SU-DHL-6 (cell line): ENCODE measurements around the gene FKBP10.

Source experiments
- H2AFZ ChIP-seq: fragments of 200-600 bp; sonication (generic); 2 replicates; pipeline ENCODE4 v1.6.1; 2014; ENCODE audit warnings: low read depth, mild to moderate bottlenecking, moderate library complexity, mixed read lengths, antibody characterized with exemption, low read length; ENCODE audit not compliant: severe bottlenecking
- H3F3A ChIP-seq: fragments of 200-600 bp; shearing (Covaris generic); 2 replicates; pipeline ENCODE4 v1.6.0; 2016; ENCODE audit warnings: antibody characterized with exemption, mild to moderate bottlenecking; ENCODE audit not compliant: insufficient read depth
- H3K27ac ChIP-seq: fragments of 200-600 bp; sonication (generic); 2 replicates; pipeline ENCODE4 v1.5.1; 2016; ENCODE audit warnings: low read depth, mild to moderate bottlenecking, low read length, moderate library complexity, mixed read lengths
- H3K27me3 ChIP-seq: fragments of 200-600 bp; sonication (generic), shearing (Covaris generic); 2 replicates; pipeline ENCODE4 v1.6.0; 2014; ENCODE audit warnings: mild to moderate bottlenecking, low read length
- H3K36me3 ChIP-seq: fragments of 200-600 bp; sonication (generic); 2 replicates; pipeline ENCODE4 v1.6.1; 2014; ENCODE audit warnings: mild to moderate bottlenecking, low read length, mixed read lengths
- H3K4me2 ChIP-seq: fragments of 300-600, 200-600 bp; shearing (Covaris generic), sonication (generic); 2 replicates; pipeline ENCODE4 v1.6.0; 2014; ENCODE audit warnings: low read length, low read depth, mild to moderate bottlenecking; ENCODE audit not compliant: poor library complexity, severe bottlenecking
- H3K4me3 ChIP-seq: fragments of 200-600 bp; sonication (generic); 2 replicates; pipeline ENCODE4 v1.5.1; 2014; ENCODE audit warnings: antibody characterized with exemption, low read length, mild to moderate bottlenecking, mixed read lengths; ENCODE audit not compliant: insufficient read depth, poor library complexity, severe bottlenecking
- H3K79me2 ChIP-seq: fragments of 200-600 bp; sonication (generic); 2 replicates; pipeline ENCODE4 v1.6.1; 2014; ENCODE audit warnings: mild to moderate bottlenecking, low read length, moderate library complexity; ENCODE audit not compliant: insufficient read depth
- H3K9ac ChIP-seq: fragments of 200-600 bp; sonication (generic); 2 replicates; pipeline ENCODE4 v1.7.0; 2014; ENCODE audit warnings: mild to moderate bottlenecking, low read length
- H3K9me2 ChIP-seq: fragments of 200-600 bp; sonication (generic); replicated peaks from 2 replicates; pipeline ENCODE4 v1.6.1; 2014; ENCODE audit warnings: low read length; ENCODE audit not compliant: insufficient read depth
- H3K9me3 ChIP-seq: fragments of 200-600 bp; sonication (generic); 2 replicates; pipeline ENCODE4 v1.6.1; 2014; ENCODE audit warnings: low read length, mixed read lengths; ENCODE audit not compliant: insufficient read depth
- H4K20me1 ChIP-seq: fragments of 200-600 bp; sonication (generic); 2 replicates; pipeline ENCODE4 v1.6.1; 2014; ENCODE audit warnings: low read depth, mild to moderate bottlenecking, antibody characterized with exemption, low read length, moderate library complexity, mixed read lengths
- EZH2phosphoT487 ChIP-seq: fragments of 200-600 bp; sonication (generic), shearing (Covaris generic); conservative IDR thresholded peaks from 2 replicates; pipeline ENCODE4 v1.6.1; 2018; ENCODE audit warnings: mild to moderate bottlenecking, antibody characterized with exemption, low read length, moderate library complexity, mixed read lengths
- TF ChIP-seq, protein P1 (sequence below): fragments of 200-600 bp; sonication (generic); IDR thresholded peaks from one replicate; pipeline ENCODE4 v1.5.1; 2017; ENCODE audit warnings: antibody characterized with exemption, mild to moderate bottlenecking, low read length, moderate library complexity; ENCODE audit not compliant: insufficient read depth, poor library complexity, severe bottlenecking

The FKBP10 gene

GRCh38 chr17:41810659-41811548 is 1.9 kb upstream of the FKBP10 start:
- H3K36me3 ChIP-seq = no peaks in the 10 kb centered on the region
- no peak for TF ChIP-seq EZH2phosphoT487
- TF ChIP-seq, protein P1, sequence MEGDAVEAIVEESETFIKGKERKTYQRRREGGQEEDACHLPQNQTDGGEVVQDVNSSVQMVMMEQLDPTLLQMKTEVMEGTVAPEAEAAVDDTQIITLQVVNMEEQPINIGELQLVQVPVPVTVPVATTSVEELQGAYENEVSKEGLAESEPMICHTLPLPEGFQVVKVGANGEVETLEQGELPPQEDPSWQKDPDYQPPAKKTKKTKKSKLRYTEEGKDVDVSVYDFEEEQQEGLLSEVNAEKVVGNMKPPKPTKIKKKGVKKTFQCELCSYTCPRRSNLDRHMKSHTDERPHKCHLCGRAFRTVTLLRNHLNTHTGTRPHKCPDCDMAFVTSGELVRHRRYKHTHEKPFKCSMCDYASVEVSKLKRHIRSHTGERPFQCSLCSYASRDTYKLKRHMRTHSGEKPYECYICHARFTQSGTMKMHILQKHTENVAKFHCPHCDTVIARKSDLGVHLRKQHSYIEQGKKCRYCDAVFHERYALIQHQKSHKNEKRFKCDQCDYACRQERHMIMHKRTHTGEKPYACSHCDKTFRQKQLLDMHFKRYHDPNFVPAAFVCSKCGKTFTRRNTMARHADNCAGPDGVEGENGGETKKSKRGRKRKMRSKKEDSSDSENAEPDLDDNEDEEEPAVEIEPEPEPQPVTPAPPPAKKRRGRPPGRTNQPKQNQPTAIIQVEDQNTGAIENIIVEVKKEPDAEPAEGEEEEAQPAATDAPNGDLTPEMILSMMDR = no peak
- no peaks in the 10 kb centered on the region for H3K79me2 ChIP-seq
- no peaks in the 10 kb centered on the region for H3K9me2 ChIP-seq
- peak overlapping the region; percentile 66 for H3K9ac ChIP-seq
- H3K27ac ChIP-seq = no peak overlapping the region
- peak overlapping the region; percentile 90 for H2AFZ ChIP-seq
- peak overlapping the region; percentile 66 for H3K4me2 ChIP-seq
- peak overlapping the region; percentile 73 for H3K4me3 ChIP-seq
- H3K27me3 ChIP-seq = no peaks in the 10 kb centered on the region
- H4K20me1 ChIP-seq = no peaks in the 10 kb centered on the region
- H3F3A ChIP-seq = no peaks in the 10 kb centered on the region
- H3K9me3 ChIP-seq = no peaks in the 10 kb centered on the region

- Histone ChIP-seq H3K36me3 (no peaks in the 10 kb centered on the region), H3K4me2 (peak within 1 kb of the TSS; percentile 66), H3K9ac (peak within 1 kb of the TSS; percentile 66), H3F3A (no peaks in the 10 kb centered on the region), H3K4me3 (peak within 1 kb of the TSS; percentile 73), H3K9me2 (no peaks in the 10 kb centered on the region), H3K79me2 (no peaks in the 10 kb centered on the region), H3K27me3 (no peaks in the 10 kb centered on the region), H3K9me3 (no peaks in the 10 kb centered on the region), H4K20me1 (no peaks in the 10 kb centered on the region), H2AFZ (peak within 1 kb of the TSS; percentile 90), H3K27ac (no peak within 1 kb of the TSS)
- TF ChIP-seq, protein P1 = peak; percentile 44
- no peak for TF ChIP-seq EZH2phosphoT487
Measured at GRCh38 chr17:41811549-41812380, 1.0 kb upstream of the FKBP10 start, which contains the start of gene P3H4. TSS of gene P3H4 (minus strand) at chr17:41811949. CDS start at chr17:41811915, 34 bp downstream.

- Histone ChIP-seq H2AFZ (no peak overlapping the region), H3K9ac (no peak overlapping the region), H3K27ac (no peak overlapping the region), H3K36me3 (no peaks in the 10 kb centered on the region), H3K9me3 (no peaks in the 10 kb centered on the region), H3K4me3 (no peak overlapping the region), H3K79me2 (no peaks in the 10 kb centered on the region), H3K9me2 (no peaks in the 10 kb centered on the region), H3K27me3 (no peaks in the 10 kb centered on the region), H4K20me1 (no peaks in the 10 kb centered on the region), H3F3A (no peaks in the 10 kb centered on the region), H3K4me2 (no peak overlapping the region)
- TF ChIP-seq EZH2phosphoT487 = no peak
- TF ChIP-seq, protein P1 = no peak
Measured at GRCh38 chr17:41813152-41813680, 412 bp downstream of the FKBP10 start.
